Breast epithelium (tissue), 4 donors: ENCODE measurements around the gene PROB1. TPM values are rescaled to one million over a fixed set of nuclear protein-coding genes. Genes with fewer than 3 reads are reported as not detected.
A peak's percentile ranks its signal among the peaks of the same experiment; 100 is the strongest.

Experiments used
- DNase-seq, 2 donors: peaks; one replicate each; pipeline ENCODE4 v3.0.0-alpha.2; 2019; ENCODE audit warnings: low spot score in 2 of 2
- H3K27ac ChIP-seq, 2 donors: fragments of 200-600 bp; sonication (generic) in 1 of 2; one replicate each; pipeline ENCODE4 v1.5.1; 2016 to 2019; ENCODE audit warnings: mild to moderate bottlenecking in 1 of 2
- H3K27me3 ChIP-seq, 2 donors: fragments of 200-600 bp; sonication (generic) in 1 of 2; one replicate each; pipeline versions ENCODE4 v1.5.1 to v1.6.0; 2017 to 2019; ENCODE audit warnings: control low read depth in 1 of 2, mild to moderate bottlenecking in 1 of 2
- H3K36me3 ChIP-seq: fragments of 200-600 bp; one replicate; pipeline ENCODE4 v1.5.1; 2019
- H3K4me1 ChIP-seq, 2 donors: fragments of 200-600 bp; sonication (generic); one replicate each; pipeline ENCODE4 v1.5.1; 2016 to 2019; ENCODE audit warnings: control low read depth in 1 of 2
- H3K4me3 ChIP-seq, 3 donors: fragments of 200-600 bp; sonication (generic); 1 replicate in 2 of 3; 2 replicates in 1 of 3; pipeline ENCODE4 v1.5.1; 2016 to 2019; ENCODE audit warnings: mild to moderate bottlenecking in 3 of 3, moderate library complexity in 2 of 3
- H3K9me3 ChIP-seq, 2 donors: fragments of 200-600 bp; sonication (generic) in 1 of 2; one replicate each; pipeline ENCODE4 v1.5.1; 2016 to 2019; ENCODE audit warnings: control low read depth in 1 of 2
- POLR2A ChIP-seq: fragments of 450-650 bp; IDR thresholded peaks from one replicate; pipeline ENCODE4 v1.6.1; 2016; ENCODE audit warnings: antibody characterized with exemption, mild to moderate bottlenecking, moderate library complexity
- POLR2AphosphoS5 ChIP-seq, 3 donors: sonication (generic); formaldehyde crosslinking; IDR thresholded peaks; one replicate each; pipeline ENCODE4 v1.6.1; 2017; ENCODE audit warnings: antibody characterized with exemption in 3 of 3
- intact Hi-C: fragments of 100-400 bp; cut with DNase I; formaldehyde crosslinking; loops from one replicate; pipeline ENCODE4 v1.15.1; 2023; ENCODE audit warnings: low total_unique reads
- total RNA-seq, 3 donors: library from RNA; depleted of rRNA; stranded (reverse); fragments of >200 nt; gene quantifications; one replicate each; pipeline ENCODE4 v1.1.0, GENCODE V29; 2016
- TF ChIP-seq, protein P1 (sequence below), 3 donors: fragments of 450-650 bp; IDR thresholded peaks; one replicate each; pipeline ENCODE4 v1.5.1; 2016 to 2017; ENCODE audit warnings: antibody characterized with exemption in 3 of 3, mild to moderate bottlenecking in 3 of 3, moderate library complexity in 3 of 3

Gene PROB1
- total RNA-seq, 3 donors from 2014 or later = 0.32 to 1.3 (median 0.73) TPM

DNA sequence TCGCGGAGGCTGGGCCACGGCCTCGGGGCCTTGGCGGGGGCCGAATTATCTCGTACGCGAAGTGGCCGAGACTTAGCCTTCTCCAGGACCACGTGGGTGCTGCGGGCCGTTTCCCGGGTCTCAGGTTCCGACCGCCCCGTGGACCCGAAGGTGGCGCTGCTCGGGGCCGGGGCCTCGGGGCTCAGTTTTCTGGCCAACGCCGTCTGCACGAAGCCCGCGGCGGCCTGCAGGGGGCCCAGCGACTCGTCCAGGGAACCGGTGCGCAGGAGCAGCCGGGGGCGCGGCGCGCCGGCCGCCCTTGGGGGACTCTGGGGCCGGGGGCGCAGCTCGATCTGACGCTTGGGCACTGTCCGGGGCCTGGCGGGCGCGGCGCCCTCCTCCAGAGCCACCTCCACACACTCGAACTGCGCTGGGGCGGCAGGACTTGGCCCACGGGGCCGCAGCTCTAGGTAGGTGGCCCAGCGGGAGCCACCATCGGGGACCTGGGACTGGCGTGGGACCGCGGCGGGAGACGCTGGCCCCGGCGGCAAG is 716 bp downstream of the PROB1 start:
- no peak for DNase-seq
- peaks cover 0 to 3% of the 10 kb centered on the region in 2 donors for H3K27me3 ChIP-seq
- H3K9me3 ChIP-seq = no peaks in the 10 kb centered on the region
- peak overlapping the region in 1 of 2 donors; percentile 62 for H3K27ac ChIP-seq
- H3K36me3 ChIP-seq = no peaks in the 10 kb centered on the region
- H3K4me3 ChIP-seq = peak overlapping the region; percentile 37 to 68 (median 53)
- intact Hi-C loops = loop anchor here (10.0 kb wide), 1 partner anchor 99 kb away; the partner anchor contains the start of gene MATR3
- H3K4me1 ChIP-seq = peaks cover 3 to 10% of the 10 kb centered on the region in 2 donors
- TF ChIP-seq POLR2A = no peak
- TF ChIP-seq, protein P1, sequence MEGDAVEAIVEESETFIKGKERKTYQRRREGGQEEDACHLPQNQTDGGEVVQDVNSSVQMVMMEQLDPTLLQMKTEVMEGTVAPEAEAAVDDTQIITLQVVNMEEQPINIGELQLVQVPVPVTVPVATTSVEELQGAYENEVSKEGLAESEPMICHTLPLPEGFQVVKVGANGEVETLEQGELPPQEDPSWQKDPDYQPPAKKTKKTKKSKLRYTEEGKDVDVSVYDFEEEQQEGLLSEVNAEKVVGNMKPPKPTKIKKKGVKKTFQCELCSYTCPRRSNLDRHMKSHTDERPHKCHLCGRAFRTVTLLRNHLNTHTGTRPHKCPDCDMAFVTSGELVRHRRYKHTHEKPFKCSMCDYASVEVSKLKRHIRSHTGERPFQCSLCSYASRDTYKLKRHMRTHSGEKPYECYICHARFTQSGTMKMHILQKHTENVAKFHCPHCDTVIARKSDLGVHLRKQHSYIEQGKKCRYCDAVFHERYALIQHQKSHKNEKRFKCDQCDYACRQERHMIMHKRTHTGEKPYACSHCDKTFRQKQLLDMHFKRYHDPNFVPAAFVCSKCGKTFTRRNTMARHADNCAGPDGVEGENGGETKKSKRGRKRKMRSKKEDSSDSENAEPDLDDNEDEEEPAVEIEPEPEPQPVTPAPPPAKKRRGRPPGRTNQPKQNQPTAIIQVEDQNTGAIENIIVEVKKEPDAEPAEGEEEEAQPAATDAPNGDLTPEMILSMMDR (IDR thresholded peaks at IDR 0.05) = peak in 1 of 3 donors; percentile 21

GRCh38 chr5:139393497-139394122 is 1.3 kb downstream of the PROB1 start:
- TF ChIP-seq POLR2A (no peak), POLR2AphosphoS5 (IDR thresholded peaks at IDR 0.05) (no peak)
- TF ChIP-seq, protein P1 (IDR thresholded peaks at IDR 0.05) = no peak
- H3K27ac ChIP-seq = peak overlapping the region in 1 of 2 donors; percentile 62
- H3K4me3 ChIP-seq = peak overlapping the region; percentile 37 to 68 (median 53)
- H3K27me3 ChIP-seq = peaks cover 0 to 3% of the 10 kb centered on the region in 2 donors
- intact Hi-C loops = loop anchor here (10.0 kb wide), 1 partner anchor 99 kb away; the partner anchor contains the start of gene MATR3
- no peaks in the 10 kb centered on the region for H3K36me3 ChIP-seq
- peaks cover 3 to 10% of the 10 kb centered on the region in 2 donors for H3K4me1 ChIP-seq
- no peak for DNase-seq
- no peaks in the 10 kb centered on the region for H3K9me3 ChIP-seq

GRCh38 chr5:139392678-139393496 is 2.0 kb downstream of the PROB1 start:
- Histone ChIP-seq H3K27ac (peak overlapping the region; percentile 45 to 88), H3K36me3 (no peaks in the 10 kb centered on the region), H3K27me3 (peaks cover 0 to 3% of the 10 kb centered on the region in 2 donors), H3K4me1 (peaks cover 3 to 16% of the 10 kb centered on the region in 2 donors), H3K9me3 (no peaks in the 10 kb centered on the region), H3K4me3 (peak overlapping the region; percentile 37 to 68 (median 53))
- TF ChIP-seq, protein P1 (IDR thresholded peaks at IDR 0.05) = peak in 2 of 3 donors; percentile 40 to 46
- no peak for TF ChIP-seq POLR2A
- TF ChIP-seq POLR2AphosphoS5 (IDR thresholded peaks at IDR 0.05) = no peak
- no peak for DNase-seq
- intact Hi-C loops = loop anchor here (10.0 kb wide), 1 partner anchor 98 kb away; the partner anchor contains the start of gene MATR3

DNA sequence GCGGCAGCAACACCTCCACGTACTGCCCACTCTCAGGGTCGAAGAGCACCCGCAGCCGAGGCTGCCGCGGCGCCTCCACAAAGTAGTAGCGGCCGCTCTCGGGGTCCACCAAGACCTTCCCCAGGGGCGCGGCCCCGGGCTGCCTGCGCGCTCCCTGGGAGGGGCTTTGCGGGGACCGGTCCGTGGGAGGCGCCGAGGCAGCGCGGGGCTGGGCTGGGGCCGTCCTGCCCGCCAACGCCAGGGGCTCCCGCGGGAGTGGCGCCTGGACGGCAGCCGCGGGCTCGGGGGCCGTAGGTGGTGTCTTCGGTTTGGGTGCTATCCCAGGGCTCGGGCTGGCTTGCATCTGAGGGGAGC is 2.6 kb downstream of the PROB1 start:
- Histone ChIP-seq H3K4me1 (peaks cover 3 to 17% of the 10 kb centered on the region in 2 donors), H3K27ac (peak overlapping the region; percentile 45 to 88)
- no peak for DNase-seq

GRCh38 chr5:139391570-139392323 is 3.2 kb downstream of the PROB1 start:
- Histone ChIP-seq H3K4me3 (peak overlapping the region; percentile 37 to 68 (median 53)), H3K27me3 (peaks cover 0 to 3% of the 10 kb centered on the region in 2 donors), H3K27ac (peak overlapping the region; percentile 55 to 88), H3K4me1 (peaks cover 3 to 17% of the 10 kb centered on the region in 2 donors), H3K36me3 (no peaks in the 10 kb centered on the region), H3K9me3 (no peaks in the 10 kb centered on the region)
- intact Hi-C loops = loop anchor here (10.0 kb wide), 1 partner anchor 97 kb away; the partner anchor contains the start of gene MATR3
- no peak for DNase-seq
- TF ChIP-seq, protein P1 (IDR thresholded peaks at IDR 0.05) = no peak
- TF ChIP-seq POLR2A (no peak), POLR2AphosphoS5 (IDR thresholded peaks at IDR 0.05) (no peak)

More for the DNA sequence above, 2.6 kb downstream of the PROB1 start:
- Histone ChIP-seq H3K36me3 (no peaks in the 10 kb centered on the region), H3K4me3 (peak overlapping the region; percentile 37 to 68 (median 53)), H3K9me3 (no peaks in the 10 kb centered on the region), H3K27me3 (peaks cover 0 to 3% of the 10 kb centered on the region in 2 donors)
- TF ChIP-seq POLR2AphosphoS5 (IDR thresholded peaks at IDR 0.05) = no peak
- no peak for TF ChIP-seq POLR2A
- intact Hi-C loops = loop anchor here (10.0 kb wide), 1 partner anchor 98 kb away; the partner anchor contains the start of gene MATR3
